NCI-H526 (cell line): ENCODE data around the gene CBFA2T3.

Source experiments
- DNase-seq, 2 experiments: peaks; one replicate each; lab custom pipeline; 2025; lab: John Stamatoyannopoulos, UW

The CBFA2T3 gene

GRCh38 chr16:88877564-88878289 is 99.3 kb downstream of the CBFA2T3 start:
- DNase-seq: no peak

- DNase-seq: no peak
Measured at GRCh38 chr16:88876942-88877526, 100.0 kb downstream of the CBFA2T3 start.

- no peak for DNase-seq
Measured at GRCh38 chr16:88875703-88876234, 101.2 kb downstream of the CBFA2T3 start.

GRCh38 chr16:88874938-88875599 is 101.9 kb downstream of the CBFA2T3 start:
- no peak for DNase-seq

- DNase-seq: no peak
Measured at GRCh38 chr16:88872650-88873331, 104.2 kb downstream of the CBFA2T3 start.

- no peak for DNase-seq
Measured at GRCh38 chr16:88871730-88872416, 105.1 kb downstream of the CBFA2T3 start.

DNA sequence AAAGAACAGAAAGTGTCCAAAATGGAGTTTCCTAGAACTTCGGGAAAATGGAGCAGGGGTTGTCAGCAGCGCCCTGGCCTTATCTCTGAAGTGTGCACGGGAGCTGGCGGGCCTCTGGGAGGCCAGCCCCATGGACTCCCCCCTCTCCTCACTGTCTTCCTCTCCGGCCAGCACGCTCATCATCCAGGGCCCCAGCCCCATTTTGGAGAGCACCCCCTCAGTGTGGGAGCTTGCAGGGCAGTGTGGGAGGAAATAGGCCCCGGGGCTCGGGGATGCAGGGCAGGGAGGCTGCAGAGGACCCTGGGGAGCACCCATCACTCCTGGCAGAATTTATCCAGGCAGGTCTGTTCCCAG is 105.7 kb downstream of the CBFA2T3 start:
- DNase-seq: no peak

- peak; percentile 32 to 78 for DNase-seq
Measured at GRCh38 chr16:88870608-88871348, 106.2 kb downstream of the CBFA2T3 start.

DNA sequence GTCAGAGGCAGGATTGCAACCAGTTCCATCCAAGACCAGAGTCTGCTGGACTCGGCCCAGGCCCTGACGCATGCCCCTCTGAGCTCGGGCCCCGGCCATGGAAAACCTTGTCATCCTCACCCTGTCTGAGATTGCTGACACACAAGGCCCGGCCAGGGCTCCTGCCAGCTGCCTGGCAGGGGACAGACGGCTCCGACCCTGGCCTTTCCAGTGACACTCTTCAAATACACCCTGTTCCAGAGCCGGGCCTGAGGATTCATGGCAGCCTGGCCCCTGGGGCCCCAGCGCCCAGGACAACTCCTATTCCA is 107.4 kb downstream of the CBFA2T3 start:
- no peak for DNase-seq

DNA sequence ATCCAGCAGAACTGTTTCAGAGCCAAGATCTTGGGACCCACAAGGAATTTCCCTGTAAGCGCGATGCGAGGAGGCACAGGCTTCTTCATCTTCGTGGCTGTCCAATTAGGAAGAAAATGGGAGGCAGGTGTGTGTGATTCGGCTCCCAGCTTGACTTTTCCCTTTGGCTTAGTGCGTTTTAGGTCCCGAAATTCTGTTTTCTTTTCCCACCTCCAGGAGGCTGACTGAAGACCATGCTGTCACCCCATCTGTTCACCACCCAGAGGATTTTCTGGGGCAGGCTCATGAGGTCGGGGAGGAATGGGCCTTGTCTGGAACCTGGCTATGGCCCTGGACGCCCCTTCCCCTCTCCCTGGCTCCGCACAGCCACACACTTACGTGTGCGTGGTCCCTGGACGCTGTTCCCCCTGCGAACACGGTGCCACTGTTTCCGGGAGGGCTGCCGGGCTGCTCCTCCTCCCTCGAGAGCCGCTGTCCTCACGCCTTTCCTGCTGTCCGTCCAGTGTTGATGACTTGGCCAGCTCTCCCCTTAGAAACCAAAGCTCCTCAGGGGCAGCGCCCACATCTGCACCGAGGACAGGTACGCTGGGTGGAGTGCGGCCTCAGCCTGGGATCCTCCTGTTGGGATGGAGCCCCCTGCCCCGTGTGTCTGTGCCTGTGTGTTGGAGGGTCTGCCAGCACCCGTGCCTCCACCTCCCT is 107.9 kb downstream of the CBFA2T3 start:
- no peak for DNase-seq

DNA sequence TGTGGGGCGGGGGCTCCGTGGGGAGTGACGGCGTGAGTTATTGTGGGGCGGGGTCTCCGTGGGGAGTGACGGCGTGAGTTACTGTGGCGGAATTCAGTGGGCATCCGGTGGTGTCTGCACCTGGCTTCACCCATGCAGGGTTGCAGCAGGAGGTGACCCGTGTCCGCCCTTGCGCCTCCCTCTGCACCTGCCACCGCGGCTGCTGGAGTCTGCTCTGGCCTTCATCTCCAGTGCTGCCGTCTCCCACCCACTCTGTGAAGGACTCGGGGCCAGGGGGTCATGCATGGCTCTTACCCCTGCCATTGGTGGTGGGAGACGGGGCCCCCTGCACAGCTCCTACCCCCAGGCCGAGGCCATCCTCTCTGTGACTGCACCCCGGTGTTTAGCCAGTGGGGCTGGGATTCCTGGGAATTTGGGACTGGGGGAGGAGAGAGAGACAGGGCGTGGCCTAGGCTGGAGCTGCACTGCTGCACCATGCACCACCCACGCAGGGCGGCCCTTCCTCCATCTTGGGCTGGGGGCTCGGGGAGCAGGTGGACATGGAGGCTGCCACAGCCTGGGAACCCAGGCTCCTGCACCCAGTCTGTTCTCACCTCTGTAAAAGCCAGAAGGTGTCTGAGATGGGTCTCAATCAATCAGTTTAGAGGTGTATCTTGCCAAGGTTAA is 109.3 kb downstream of the CBFA2T3 start:
- no peak for DNase-seq

GRCh38 chr16:88866151-88866920 is 110.7 kb downstream of the CBFA2T3 start, which contains the start of gene PABPN1L:
PABPN1L (minus strand) TSS chr16:88866660; CDS start chr16:88866606, 54 bp downstream.
- DNase-seq: no peak

- no peak for DNase-seq
Measured at GRCh38 chr16:88865742-88866141, 111.3 kb downstream of the CBFA2T3 start.

DNA sequence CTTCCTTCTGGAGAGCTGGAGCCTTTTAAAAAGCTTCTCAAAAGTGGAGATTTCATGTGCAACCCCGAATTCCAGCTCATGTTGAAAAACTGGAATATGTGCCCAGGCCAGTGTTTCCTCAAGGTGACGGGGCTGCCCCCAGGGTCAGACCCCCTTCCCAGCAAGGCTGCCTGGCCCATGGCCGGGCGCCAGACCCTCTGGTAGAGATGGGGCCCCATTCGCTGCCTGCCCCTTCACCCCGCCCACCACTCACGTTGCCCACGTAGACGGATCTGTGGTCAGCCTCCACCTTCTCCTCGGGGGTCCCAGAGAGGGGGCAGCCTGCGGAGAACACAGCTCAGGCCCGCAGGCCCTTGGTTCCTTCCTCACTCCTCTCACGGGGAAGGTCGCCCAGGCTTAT is 111.7 kb downstream of the CBFA2T3 start:
- DNase-seq: no peak

DNA sequence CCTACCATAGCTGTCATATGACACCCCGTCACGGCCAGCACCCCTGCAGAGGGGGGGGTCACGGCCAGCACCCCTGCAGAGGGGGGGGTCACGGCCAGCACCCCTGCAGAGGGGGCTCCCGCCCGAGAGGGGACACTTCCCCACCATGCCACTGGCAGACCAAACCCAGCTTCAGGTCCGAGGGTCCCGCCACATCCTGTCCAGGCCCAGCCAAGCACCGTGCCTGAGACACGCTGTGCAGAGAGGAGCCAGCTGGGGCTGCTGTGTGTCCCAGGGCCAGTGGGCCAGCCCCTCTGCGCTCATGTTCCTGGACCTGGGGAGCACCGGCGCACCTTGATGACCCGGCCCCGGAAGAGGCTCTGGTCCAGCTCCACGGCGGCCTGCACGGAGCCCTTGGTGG is 112.5 kb downstream of the CBFA2T3 start:
- no peak for DNase-seq

- no peak for DNase-seq
Measured at GRCh38 chr16:88864099-88864498, 112.9 kb downstream of the CBFA2T3 start.

DNA sequence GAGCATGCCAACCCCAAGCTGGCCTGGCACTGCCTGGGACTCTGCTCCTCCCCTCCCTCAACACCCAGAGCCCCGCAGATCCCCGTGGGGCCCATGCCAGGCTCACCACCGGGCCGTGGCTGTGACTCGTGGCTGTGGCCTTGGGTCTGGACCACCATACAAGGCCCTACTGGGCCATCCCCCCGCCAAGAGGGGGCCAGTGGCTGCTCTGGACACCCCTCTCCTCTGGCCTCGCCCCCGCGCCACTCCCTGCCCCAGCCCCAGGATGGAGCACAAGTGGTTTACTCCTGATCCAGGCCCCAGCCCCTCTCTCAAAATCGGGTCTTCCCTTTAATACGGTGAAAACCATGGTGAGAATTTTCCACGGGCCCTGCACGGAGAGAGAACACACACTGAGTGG is 113.6 kb downstream of the CBFA2T3 start:
- no peak for DNase-seq

DNA sequence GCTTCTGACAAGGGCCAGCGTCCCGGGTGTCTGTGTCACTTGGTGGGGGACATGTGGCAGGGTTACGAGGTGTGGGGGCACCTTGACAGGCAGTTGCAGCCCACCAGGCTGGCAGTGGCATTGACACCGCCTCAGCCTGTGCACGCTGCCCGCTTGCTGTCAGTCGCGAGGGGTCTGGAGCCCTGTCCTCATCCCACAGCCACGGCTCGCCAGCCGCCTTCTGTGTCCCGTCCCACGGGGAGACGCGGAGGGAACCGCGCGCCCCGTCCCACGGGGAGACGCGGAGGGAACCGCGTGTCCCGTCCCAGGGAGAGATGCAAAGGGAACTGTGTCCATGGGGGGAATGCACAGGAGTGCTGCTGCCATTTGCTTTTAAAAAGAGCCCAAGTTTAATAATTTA is 114.0 kb downstream of the CBFA2T3 start:
- DNase-seq: no peak

DNA sequence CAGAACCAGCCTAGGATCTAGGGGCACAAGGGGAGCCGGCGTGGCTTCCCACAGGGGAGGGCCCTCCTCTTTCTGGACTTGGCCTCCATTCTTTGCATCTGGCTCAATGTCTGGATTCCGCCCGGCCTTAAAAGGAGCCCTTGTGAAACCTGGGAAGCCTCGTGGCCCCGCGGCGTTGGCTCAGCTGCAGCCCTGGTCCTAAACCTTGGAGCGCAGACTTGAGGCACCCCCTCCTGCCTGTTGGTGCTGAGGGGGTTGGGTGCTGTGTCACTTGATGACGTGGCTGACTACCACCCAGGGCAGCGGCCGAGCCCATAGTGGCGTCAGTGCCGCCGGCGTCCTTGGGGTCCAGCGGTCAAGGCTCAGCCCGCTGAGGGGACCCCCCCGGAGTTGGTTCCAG is 115.6 kb downstream of the CBFA2T3 start:
- no peak for DNase-seq
